T-helper 2 cell treated with Interferon-gamma antibody and Interleukin-4, amounts not matched to agents 5 μg/mL and 100 μg/mL, for 36 hours (primary cell): ENCODE results near the gene MYO1G.
"Not testable (repeated sequence)": the region's sequence is repeated elsewhere in the genome, so short reads cannot be mapped to it uniquely, and the experiment has no call there.

Experiments
- DNase-seq: peaks from one replicate; pipeline ENCODE4 v3.0.0; 2021; ENCODE audit warnings: low spot score
- H3K27ac Mint-ChIP-seq: one replicate; pipeline ENCODE4 v1.8.0; 2021; ENCODE audit warnings: mild to moderate bottlenecking, mixed read lengths
- H3K27me3 Mint-ChIP-seq: one replicate; pipeline ENCODE4 v1.8.0; 2021; ENCODE audit warnings: low read depth, mixed read lengths
- H3K36me3 Mint-ChIP-seq: one replicate; pipeline ENCODE4 v1.8.0; 2021; ENCODE audit warnings: low read depth, mixed read lengths
- H3K4me1 Mint-ChIP-seq: one replicate; pipeline ENCODE4 v1.8.0; 2021; ENCODE audit warnings: low read depth, mixed read lengths
- H3K4me3 Mint-ChIP-seq: one replicate; pipeline ENCODE4 v1.8.0; 2022; ENCODE audit warnings: mild to moderate bottlenecking, moderate library complexity, mixed read lengths
- H3K9me3 Mint-ChIP-seq: one replicate; pipeline ENCODE4 v1.8.0; 2021; ENCODE audit warnings: mixed read lengths

The MYO1G gene

DNA sequence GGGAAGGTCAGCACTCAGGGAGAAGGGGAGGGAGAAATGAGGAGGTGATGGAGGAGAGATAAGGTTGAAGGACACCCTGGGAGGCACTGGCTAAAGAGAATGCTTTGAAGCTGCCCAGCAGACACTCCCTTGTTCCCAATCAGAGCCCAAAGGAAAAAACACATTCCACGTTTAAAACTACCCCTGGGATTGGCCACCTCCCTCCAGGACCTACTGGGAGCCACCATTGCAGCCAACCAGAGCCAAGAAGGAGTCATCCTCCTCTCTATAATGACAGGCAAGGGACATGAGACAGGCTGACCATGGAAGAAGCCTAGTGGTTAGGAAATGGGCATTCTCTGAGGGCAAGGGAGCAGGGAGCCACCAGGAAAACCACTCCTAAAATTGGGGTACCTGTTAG, 43.8 kb downstream of the MYO1G start:
- no peak overlapping the region for H3K27ac Mint-ChIP-seq
- no peak for DNase-seq
- no peaks in the 10 kb centered on the region for H3K36me3 Mint-ChIP-seq
- H3K4me1 Mint-ChIP-seq: peaks cover 5% of the 10 kb centered on the region
- H3K27me3 Mint-ChIP-seq: peaks cover 20% of the 10 kb centered on the region
- no peak overlapping the region for H3K4me3 Mint-ChIP-seq
- H3K9me3 Mint-ChIP-seq: no peaks in the 10 kb centered on the region

DNA sequence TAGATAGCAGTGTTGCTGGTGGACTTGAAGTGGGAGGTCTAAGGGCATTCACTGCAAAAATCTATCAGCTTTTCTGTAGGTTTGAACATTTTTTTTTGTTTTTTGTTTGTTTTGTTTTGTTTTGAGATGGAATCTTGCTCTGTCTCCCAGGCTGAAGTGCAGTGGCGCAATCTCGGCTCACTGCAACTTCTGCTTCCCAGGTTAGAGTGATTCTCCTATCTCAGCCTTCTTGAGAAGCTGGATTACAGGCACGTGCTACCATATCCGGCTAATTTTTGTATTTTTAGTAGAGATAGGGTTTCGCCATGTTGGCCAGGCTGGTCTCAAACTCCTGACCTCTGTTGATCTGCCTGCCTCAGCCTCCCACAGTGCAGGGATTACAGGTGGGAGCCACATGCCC, 44.3 kb downstream of the MYO1G start:
- H3K27ac Mint-ChIP-seq, H3K4me3 Mint-ChIP-seq, H3K4me1 Mint-ChIP-seq, DNase-seq, H3K36me3 Mint-ChIP-seq, H3K9me3 Mint-ChIP-seq: not testable (repeated sequence)
- peaks cover 20% of the 10 kb centered on the region for H3K27me3 Mint-ChIP-seq

DNA sequence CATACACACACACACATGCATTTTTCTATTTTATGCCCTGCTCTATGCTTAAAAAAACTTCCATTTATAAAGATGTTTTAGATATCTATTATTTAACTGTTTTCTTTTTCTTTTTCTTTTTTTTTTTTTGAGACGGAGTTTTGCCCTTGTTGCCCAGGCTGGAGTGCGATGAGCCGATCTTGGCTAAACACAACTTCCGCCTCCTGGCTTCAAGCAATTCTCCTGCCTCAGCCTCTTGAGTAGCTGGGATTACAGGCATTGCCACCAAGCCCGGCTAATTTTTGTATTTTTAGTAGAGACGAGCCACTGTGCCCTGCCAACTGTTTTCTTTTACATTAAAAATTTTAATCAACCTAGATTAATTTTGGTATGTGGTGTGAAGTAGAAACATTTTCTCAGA, 47.9 kb downstream of the MYO1G start:
- H3K36me3 Mint-ChIP-seq: no peaks in the 10 kb centered on the region
- H3K27ac Mint-ChIP-seq: no peak overlapping the region
- peaks cover 24% of the 10 kb centered on the region for H3K27me3 Mint-ChIP-seq
- H3K4me1 Mint-ChIP-seq: peaks cover 2% of the 10 kb centered on the region
- H3K4me3 Mint-ChIP-seq: no peak overlapping the region
- no peak for DNase-seq
- no peaks in the 10 kb centered on the region for H3K9me3 Mint-ChIP-seq

DNA sequence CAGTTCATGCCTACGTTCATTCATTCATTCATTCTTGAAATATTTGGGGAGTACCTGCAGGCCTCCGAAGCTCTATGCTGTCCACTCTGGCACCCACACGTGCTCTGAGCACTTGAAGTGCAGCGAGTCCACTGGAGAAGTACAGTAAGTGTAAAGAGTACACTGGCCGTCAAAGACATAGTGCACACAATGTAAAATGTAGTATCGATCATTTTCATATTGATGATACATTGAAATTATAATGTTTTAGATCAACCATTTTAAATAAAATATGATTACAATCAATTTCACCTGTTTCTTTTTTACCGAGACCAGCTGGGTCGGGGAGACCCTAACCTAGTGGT, 56.5 kb downstream of the MYO1G start:
- H3K4me3 Mint-ChIP-seq: no peak overlapping the region
- no peaks in the 10 kb centered on the region for H3K9me3 Mint-ChIP-seq
- peaks cover 13% of the 10 kb centered on the region for H3K4me1 Mint-ChIP-seq
- H3K36me3 Mint-ChIP-seq: no peaks in the 10 kb centered on the region
- H3K27me3 Mint-ChIP-seq: no peaks in the 10 kb centered on the region
- no peak for DNase-seq
- no peak overlapping the region for H3K27ac Mint-ChIP-seq

- peaks cover 13% of the 10 kb centered on the region for H3K4me1 Mint-ChIP-seq
- H3K9me3 Mint-ChIP-seq: no peaks in the 10 kb centered on the region
- peak; percentile 85 for DNase-seq
- H3K4me3 Mint-ChIP-seq: no peak overlapping the region
- no peaks in the 10 kb centered on the region for H3K27me3 Mint-ChIP-seq
- no peak overlapping the region for H3K27ac Mint-ChIP-seq
- H3K36me3 Mint-ChIP-seq: no peaks in the 10 kb centered on the region
These were observed 57.0 kb downstream of the MYO1G start for GRCh38 chr7:44921607-44922350.

DNA sequence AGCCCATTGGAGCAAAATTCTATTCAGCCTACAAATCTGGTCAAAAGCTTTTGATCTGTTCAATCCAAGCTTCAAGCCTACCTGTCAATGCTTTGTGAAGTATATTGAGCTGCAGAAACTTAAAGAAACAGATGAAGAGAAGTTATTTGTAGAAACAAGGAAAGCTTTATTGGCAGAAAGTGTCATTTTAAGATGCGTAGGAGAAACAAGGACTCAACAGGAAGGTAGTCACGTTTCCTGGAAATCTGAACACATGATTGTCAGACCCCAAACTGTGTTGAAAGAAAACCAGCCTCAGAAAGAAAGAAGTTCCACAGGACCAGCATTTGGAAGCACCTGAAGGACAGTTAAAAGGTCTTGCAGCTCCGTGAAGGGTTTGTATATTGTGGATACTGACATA, 58.7 kb downstream of the MYO1G start:
- no peak overlapping the region for H3K4me3 Mint-ChIP-seq
- no peaks in the 10 kb centered on the region for H3K36me3 Mint-ChIP-seq
- no peak for DNase-seq
- peaks cover 17% of the 10 kb centered on the region for H3K4me1 Mint-ChIP-seq
- H3K27me3 Mint-ChIP-seq: no peaks in the 10 kb centered on the region
- no peak overlapping the region for H3K27ac Mint-ChIP-seq
- H3K9me3 Mint-ChIP-seq: no peaks in the 10 kb centered on the region

- DNase-seq: no peak
- Mint-ChIP-seq H3K9me3 (no peaks in the 10 kb centered on the region), H3K27me3 (no peaks in the 10 kb centered on the region), H3K4me3 (no peak overlapping the region), H3K36me3 (no peaks in the 10 kb centered on the region), H3K27ac (no peak overlapping the region), H3K4me1 (peaks cover 26% of the 10 kb centered on the region)
These were observed 60.8 kb downstream of the MYO1G start for GRCh38 chr7:44918029-44918428.

DNA sequence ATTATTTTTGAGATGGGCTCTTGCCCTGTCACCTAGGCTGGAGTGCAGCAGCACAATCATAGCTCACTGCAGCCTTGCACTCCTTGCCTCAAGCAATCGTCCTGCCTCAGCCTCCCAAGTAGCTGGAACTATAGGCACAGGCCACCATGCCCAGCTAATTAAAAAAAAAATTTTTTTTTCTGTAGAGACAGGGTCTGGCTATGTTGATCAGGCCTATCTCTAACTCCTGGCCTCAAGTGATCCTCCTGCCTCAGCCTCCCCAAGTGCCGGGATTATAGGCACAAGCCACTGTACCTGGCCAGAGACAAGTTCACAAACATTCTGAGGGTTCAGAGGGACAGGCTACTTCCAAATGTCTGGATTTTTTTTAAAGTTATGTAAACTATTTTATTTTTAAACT, 61.4 kb downstream of the MYO1G start:
- Mint-ChIP-seq H3K4me1 (peaks cover 26% of the 10 kb centered on the region), H3K4me3 (no peak overlapping the region), H3K27ac (no peak overlapping the region), H3K9me3 (no peaks in the 10 kb centered on the region), H3K36me3 (no peaks in the 10 kb centered on the region), H3K27me3 (no peaks in the 10 kb centered on the region)
- no peak for DNase-seq

- no peaks in the 10 kb centered on the region for H3K9me3 Mint-ChIP-seq
These were observed 63.7 kb downstream of the MYO1G start for GRCh38 chr7:44914992-44915607.

GRCh38 chr7:44912775-44913347, 66.0 kb downstream of the MYO1G start:
- H3K27me3 Mint-ChIP-seq: no peaks in the 10 kb centered on the region
- DNase-seq: no peak
- H3K36me3 Mint-ChIP-seq: no peaks in the 10 kb centered on the region
- H3K9me3 Mint-ChIP-seq: no peaks in the 10 kb centered on the region
- peaks cover 15% of the 10 kb centered on the region for H3K4me1 Mint-ChIP-seq
- no peak overlapping the region for H3K4me3 Mint-ChIP-seq
- peak overlapping the region; percentile 38 for H3K27ac Mint-ChIP-seq

More at GRCh38 chr7:44914992-44915607, 63.7 kb downstream of the MYO1G start:
- H3K4me3 Mint-ChIP-seq: peak overlapping the region; percentile 60
- H3K27me3 Mint-ChIP-seq: no peaks in the 10 kb centered on the region
- peak overlapping the region; percentile 91 for H3K27ac Mint-ChIP-seq
- H3K36me3 Mint-ChIP-seq: no peaks in the 10 kb centered on the region
- peak; percentile 83 for DNase-seq
- H3K4me1 Mint-ChIP-seq: peaks cover 20% of the 10 kb centered on the region
